Ovary (tissue), 9 donors: ENCODE measurements around the gene FOXP1. TPM values are rescaled to one million over a fixed set of nuclear protein-coding genes. Genes with fewer than 3 reads are reported as not detected.

Experiments
- DNase-seq, 5 donors: peaks; one replicate each; pipeline ENCODE4 v3.0.0-alpha.2; 2019 to 2020
- H3K27ac ChIP-seq, 2 donors: fragments of 200-600 bp; one replicate each; pipeline versions ENCODE4 v1.5.1 to v1.8.0; 2019 to 2022
- H3K27me3 ChIP-seq: fragments of 200-600 bp; one replicate; pipeline ENCODE4 v1.8.0; 2022
- H3K36me3 ChIP-seq: fragments of 200-600 bp; sonication (generic); one replicate; pipeline ENCODE4 v1.5.1; 2019
- H3K4me1 ChIP-seq: one replicate; pipeline ENCODE4 v1.8.1; 2013; ENCODE audit warnings: mild to moderate bottlenecking, moderate library complexity; ENCODE audit not compliant: insufficient read depth
- H3K4me3 ChIP-seq: fragments of 200-600 bp; sonication (generic); one replicate; pipeline ENCODE4 v1.5.1; 2017
- H3K9me3 ChIP-seq, 2 donors: fragments of 200-600 bp in 1 of 2; sonication (generic) in 1 of 2; one replicate each; pipeline versions ENCODE4 v1.5.1 to v1.8.1; 2013 to 2019; ENCODE audit warnings: mild to moderate bottlenecking in 1 of 2, moderate library complexity in 1 of 2
- EP300 ChIP-seq: sonication (generic); formaldehyde crosslinking; IDR thresholded peaks from one replicate; pipeline ENCODE4 v1.6.1; 2017; ENCODE audit warnings: antibody characterized with exemption
- POLR2A ChIP-seq: fragments of 450-650 bp; IDR thresholded peaks from one replicate; pipeline ENCODE4 v1.6.1; 2017; ENCODE audit warnings: antibody characterized with exemption, mild to moderate bottlenecking, moderate library complexity
- WGBS, 3 donors: extraction: QIAGEN DNeasy Blood & Tissue Kit in 1 of 3; methylation state at CpG; one replicate each; pipeline versions ENCODE4 v1.1.5 to v1.1.7; 2013 to 2017; 5-methylcytosine and 5-hydroxymethylcytosine counted together
- intact Hi-C, 4 donors: fragments of 100-400 bp; cut with DNase I; formaldehyde crosslinking; loops; one replicate each; pipeline versions ENCODE4 v1.11.0 to v1.15.1; 2022 to 2023
- polyA plus RNA-seq, 2 donors: library from polyadenylated mRNA; stranded (reverse); fragments of 200-250 nt in 1 of 2; fragments of 350-450 nt in 1 of 2; fragmentation: Illumina TruSeq in 1 of 2; extraction: RNeasy Lipid Tissue Mini Kit (QIAGEN cat#74804) in 1 of 2; gene quantifications; one replicate each; pipeline ENCODE4 v1.2.3, GENCODE V29; 2013 to 2014
- total RNA-seq, 7 donors: library from RNA; depleted of rRNA in 2 of 7; stranded (reverse); fragments of >200 nt in 2 of 7; fragmentation: NEBNext Ultra II Directional in 3 of 7; extraction: Animal tissue kit (Norgen Biotek cat#: 25700) in 3 of 7; gene quantifications; one replicate each; pipeline versions ENCODE4 v1.1.0 to v1.2.4, GENCODE V29; 2016 to 2023
- TF ChIP-seq, protein P1 (sequence below), 3 donors: fragments of 450-650 bp in 2 of 3; fragments of 200-600 bp in 1 of 3; IDR thresholded peaks; one replicate each; pipeline versions ENCODE4 v1.5.1 to v1.8.0; 2016 to 2022; ENCODE audit warnings: antibody characterized with exemption in 3 of 3, mild to moderate bottlenecking in 1 of 3
- donor health status: DM: no; HTN: no; CAD: no; lungs with moderate emphysema.
- donor health status: DM: no; HTN: no; CAD: no.
- donor health status: Bipolar disorder and iron deficiency.
- donor health status: DM: yes; HTN: yes; CAD: no.
- donor health status: DM: no; HTN: no; CAD: no.
- donor health status: DM: yes; HTN: yes; CAD: no.

Gene FOXP1
- total and polyA plus RNA-seq, 9 donors, result 31.7 to 126 (median 114) TPM

DNA sequence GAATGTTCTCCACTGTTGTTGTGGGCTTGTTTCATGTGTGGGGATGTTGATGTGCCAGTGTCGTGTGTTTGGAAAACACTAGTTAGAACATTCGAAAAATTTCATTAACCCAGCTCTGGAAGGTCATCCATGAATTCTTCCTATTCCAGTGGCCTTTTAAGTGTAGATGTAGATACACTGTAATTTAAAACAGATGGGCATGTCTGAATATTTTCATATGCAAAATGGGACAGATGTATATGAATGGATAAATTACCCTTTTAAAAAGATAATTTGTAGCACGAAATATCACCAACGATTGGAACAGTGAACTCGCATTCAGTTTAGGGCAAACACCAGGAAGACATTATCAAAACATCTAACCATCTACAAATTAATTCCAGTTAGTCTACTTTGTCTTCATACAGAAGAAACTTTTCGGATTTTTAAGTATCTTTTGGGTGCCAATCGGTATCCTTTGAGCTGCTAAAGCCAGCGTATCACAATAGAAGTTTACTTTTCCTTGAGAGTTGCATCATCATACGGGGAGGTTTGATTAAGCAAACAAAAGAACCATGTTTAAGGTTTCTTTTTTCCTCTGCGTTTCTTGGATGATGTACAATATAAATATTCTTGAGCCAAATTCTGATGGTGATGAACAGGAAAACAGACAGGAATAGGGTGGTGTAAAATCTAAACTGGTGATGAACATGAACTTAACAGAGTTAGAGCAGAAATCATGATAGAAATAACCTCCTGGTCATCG is 528.1 kb downstream of the FOXP1 start:
- WGBS, 3 donors, result 16 to 44% (median 23%) methylated on average over 11 of the region's 11 CpGs
- Histone ChIP-seq H3K27me3 (no peaks in the 10 kb centered on the region), H3K36me3 (no peaks in the 10 kb centered on the region), H3K27ac (peak overlapping the region in 1 of 2 donors; percentile 44), H3K9me3 (no peaks in the 10 kb centered on the region), H3K4me1 (peaks cover 28% of the 10 kb centered on the region), H3K4me3 (no peak overlapping the region)
- TF ChIP-seq EP300 (no peak), POLR2A (no peak)
- TF ChIP-seq, protein P1, sequence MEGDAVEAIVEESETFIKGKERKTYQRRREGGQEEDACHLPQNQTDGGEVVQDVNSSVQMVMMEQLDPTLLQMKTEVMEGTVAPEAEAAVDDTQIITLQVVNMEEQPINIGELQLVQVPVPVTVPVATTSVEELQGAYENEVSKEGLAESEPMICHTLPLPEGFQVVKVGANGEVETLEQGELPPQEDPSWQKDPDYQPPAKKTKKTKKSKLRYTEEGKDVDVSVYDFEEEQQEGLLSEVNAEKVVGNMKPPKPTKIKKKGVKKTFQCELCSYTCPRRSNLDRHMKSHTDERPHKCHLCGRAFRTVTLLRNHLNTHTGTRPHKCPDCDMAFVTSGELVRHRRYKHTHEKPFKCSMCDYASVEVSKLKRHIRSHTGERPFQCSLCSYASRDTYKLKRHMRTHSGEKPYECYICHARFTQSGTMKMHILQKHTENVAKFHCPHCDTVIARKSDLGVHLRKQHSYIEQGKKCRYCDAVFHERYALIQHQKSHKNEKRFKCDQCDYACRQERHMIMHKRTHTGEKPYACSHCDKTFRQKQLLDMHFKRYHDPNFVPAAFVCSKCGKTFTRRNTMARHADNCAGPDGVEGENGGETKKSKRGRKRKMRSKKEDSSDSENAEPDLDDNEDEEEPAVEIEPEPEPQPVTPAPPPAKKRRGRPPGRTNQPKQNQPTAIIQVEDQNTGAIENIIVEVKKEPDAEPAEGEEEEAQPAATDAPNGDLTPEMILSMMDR (IDR thresholded peaks at IDR 0.05), result no peak
- intact Hi-C loops, result no loop called here
- DNase-seq, result no peak

DNA sequence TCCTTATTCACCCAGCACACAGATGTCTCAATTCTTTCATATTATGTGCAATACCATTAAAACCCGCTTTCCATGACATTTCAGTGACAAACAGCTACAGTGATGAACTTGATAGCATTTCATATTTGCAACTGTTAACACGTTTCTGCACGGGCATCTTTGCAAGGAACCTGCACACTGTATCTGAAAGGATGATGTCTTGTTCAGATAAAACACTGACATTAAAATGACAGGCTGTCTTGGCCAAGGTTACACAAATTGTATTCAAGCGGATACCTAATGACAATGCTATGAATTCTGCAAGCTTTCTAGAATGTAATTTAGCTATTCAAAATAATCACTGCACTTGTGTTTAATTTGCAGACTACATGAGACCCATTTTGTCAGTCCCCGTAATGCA is 529.2 kb downstream of the FOXP1 start:
- no peak for TF ChIP-seq EP300
- no peak for TF ChIP-seq POLR2A
- TF ChIP-seq, protein P1 (IDR thresholded peaks at IDR 0.05), result no peak
- intact Hi-C loops, result no loop called here
- no peak for DNase-seq
- H3K36me3 ChIP-seq, result no peaks in the 10 kb centered on the region
- H3K4me1 ChIP-seq, result peaks cover 34% of the 10 kb centered on the region
- no peaks in the 10 kb centered on the region for H3K9me3 ChIP-seq
- no peaks in the 10 kb centered on the region for H3K27me3 ChIP-seq
- H3K4me3 ChIP-seq, result no peak overlapping the region
- H3K27ac ChIP-seq, result no peak overlapping the region
- WGBS, 3 donors, result 86 to 92% (median 90%) methylated on average over 5 of the region's 5 CpGs

DNA sequence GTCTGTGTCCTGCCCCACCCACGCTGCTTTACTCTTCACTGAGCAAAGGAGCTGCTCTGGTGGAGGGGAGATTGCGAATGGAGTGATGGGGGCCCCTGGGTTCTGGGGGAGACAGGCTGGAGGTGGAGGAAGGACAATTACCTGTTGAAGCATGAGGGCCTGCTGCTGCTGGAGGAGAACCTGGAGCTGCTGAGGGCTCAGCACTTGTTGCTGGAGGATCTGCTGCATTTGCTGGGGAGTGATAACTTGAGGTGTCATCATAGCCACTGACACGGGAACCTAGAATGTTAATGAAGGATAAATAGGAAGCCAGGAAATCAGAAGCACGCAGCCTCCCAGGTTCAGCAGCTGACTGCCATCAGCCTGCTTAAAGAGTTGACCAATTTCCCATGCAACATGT is 530.0 kb downstream of the FOXP1 start:
- Histone ChIP-seq H3K36me3 (no peaks in the 10 kb centered on the region), H3K4me3 (no peak overlapping the region), H3K27ac (no peak overlapping the region), H3K4me1 (peaks cover 34% of the 10 kb centered on the region), H3K27me3 (no peaks in the 10 kb centered on the region), H3K9me3 (no peaks in the 10 kb centered on the region)
- no peak for DNase-seq
- WGBS, 3 donors, result 89 to 90% (median 89%) methylated on average over 4 of the region's 4 CpGs
- intact Hi-C loops, result no loop called here
- TF ChIP-seq POLR2A (no peak), EP300 (no peak)
- TF ChIP-seq, protein P1 (IDR thresholded peaks at IDR 0.05), result no peak

DNA sequence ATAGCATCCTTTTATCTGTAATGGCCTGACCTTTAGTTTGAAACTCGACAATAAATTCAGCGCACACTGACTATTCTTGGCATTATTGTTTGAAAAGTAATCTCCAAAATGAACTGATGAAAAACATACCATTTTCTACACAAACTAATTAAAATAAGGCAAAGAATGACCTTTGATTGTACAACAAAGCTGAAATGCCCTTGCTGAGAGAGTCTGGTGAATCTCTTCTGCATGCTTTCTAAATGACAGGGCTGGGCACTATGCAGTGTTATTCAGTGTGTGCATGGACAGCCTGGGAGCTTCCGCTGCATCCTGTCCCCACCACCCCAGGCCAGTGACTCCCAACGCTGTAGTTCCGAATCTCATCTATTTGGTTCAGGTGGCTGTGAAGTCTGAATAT is 530.8 kb downstream of the FOXP1 start:
- WGBS, 3 donors, result 48 to 62% (median 58%) methylated on average over 5 of the region's 5 CpGs

More for the DNA sequence above, 530.8 kb downstream of the FOXP1 start:
- H3K4me1 ChIP-seq, result peaks cover 33% of the 10 kb centered on the region
- H3K27ac ChIP-seq, result no peak overlapping the region
- no peak overlapping the region for H3K4me3 ChIP-seq
- no peak for DNase-seq
- no peaks in the 10 kb centered on the region for H3K36me3 ChIP-seq
- H3K9me3 ChIP-seq, result no peaks in the 10 kb centered on the region
- intact Hi-C loops, result no loop called here
- H3K27me3 ChIP-seq, result no peaks in the 10 kb centered on the region
- TF ChIP-seq, protein P1 (IDR thresholded peaks at IDR 0.05), result no peak
- TF ChIP-seq EP300 (no peak), POLR2A (no peak)
